HepG2 (cell line): Measurements from ENCODE around the gene DSCAML1.

Experiments used
- CBFB ChIP-seq: sonication (generic); formaldehyde crosslinking; IDR thresholded peaks from 2 replicates; pipeline ENCODE4 v1.4.0; 2020; ENCODE audit warnings: missing genetic modification reagents
- CREB3 ChIP-seq: sonication (generic); formaldehyde crosslinking; IDR thresholded peaks from 2 replicates; pipeline ENCODE4 v1.5.0; 2020; ENCODE audit warnings: missing genetic modification reagents
- CTCF ChIP-seq: sonication (generic); formaldehyde crosslinking; IDR thresholded peaks from 2 replicates; pipeline ENCODE4 v1.5.0; 2020; ENCODE audit warnings: mild to moderate bottlenecking, missing genetic modification reagents, moderate library complexity
- ELF4 ChIP-seq: sonication (generic); formaldehyde crosslinking; IDR thresholded peaks from 2 replicates; pipeline ENCODE4 v1.5.0; 2020; ENCODE audit warnings: missing genetic modification reagents, mild to moderate bottlenecking, moderate library complexity, borderline replicate concordance
- HDAC1 ChIP-seq: sonication (generic); formaldehyde crosslinking; IDR thresholded peaks from 2 replicates; pipeline ENCODE4 v1.5.1; 2020; ENCODE audit warnings: mild to moderate bottlenecking, missing genetic modification reagents
- KDM4B ChIP-seq: sonication (generic); formaldehyde crosslinking; IDR thresholded peaks from 2 replicates; pipeline ENCODE4 v1.4.0; 2020; ENCODE audit warnings: missing genetic modification reagents
- NCOA1 ChIP-seq: sonication (generic); formaldehyde crosslinking; IDR thresholded peaks from 2 replicates; pipeline ENCODE4 v1.9.0; 2021; ENCODE audit warnings: missing genetic modification reagents
- PHF8 ChIP-seq: sonication (generic); formaldehyde crosslinking; IDR thresholded peaks from 2 replicates; pipeline ENCODE4 v1.5.0; 2020; ENCODE audit warnings: missing genetic modification reagents
- YY1 ChIP-seq: IDR thresholded peaks from 2 replicates; pipeline ENCODE4 v1.6.1; 2011; ENCODE audit warnings: low read length, low read depth, moderate library complexity, mild to moderate bottlenecking; ENCODE audit not compliant: insufficient read depth, insufficient replicate concordance
- ZBTB49 ChIP-seq: sonication (generic); formaldehyde crosslinking; IDR thresholded peaks from 2 replicates; pipeline ENCODE4 v1.4.0; 2020; ENCODE audit warnings: missing genetic modification reagents, borderline replicate concordance
- ZNF138 ChIP-seq: sonication (generic); formaldehyde crosslinking; IDR thresholded peaks from 2 replicates; pipeline ENCODE4 v1.5.0; 2020; ENCODE audit warnings: mild to moderate bottlenecking, low read depth, missing genetic modification reagents
- ZNF431 ChIP-seq: sonication (generic); formaldehyde crosslinking; IDR thresholded peaks from 2 replicates; pipeline ENCODE4 v1.9.0; 2022; ENCODE audit warnings: missing genetic modification reagents, low read depth, mild to moderate bottlenecking, borderline replicate concordance

- no peak for TF ChIP-seq ZNF431 (CRISPR knock-in tag)
- no peak for TF ChIP-seq CTCF
- no peak for TF ChIP-seq PHF8 (CRISPR knock-in tag)
- TF ChIP-seq ELF4 (CRISPR knock-in tag): no peak
- no peak for TF ChIP-seq NCOA1
- TF ChIP-seq CBFB: no peak
- TF ChIP-seq YY1: no peak
- TF ChIP-seq CREB3 (CRISPR knock-in tag): no peak
- TF ChIP-seq ZNF138 (CRISPR knock-in tag): no peak
- no peak for TF ChIP-seq KDM4B (CRISPR knock-in tag)
- no peak for TF ChIP-seq HDAC1 (CRISPR knock-in tag)
- no peak for TF ChIP-seq ZBTB49 (CRISPR knock-in tag)
Measured at GRCh38 chr11:117772360-117772759, 24.7 kb downstream of the DSCAML1 start.
